ELF-1 (cell line): ENCODE data around the gene SPACDR.
A peak's percentile ranks its signal among the peaks of the same experiment; 100 is the strongest.

ENCODE experiments used
- DNase-seq: peaks from one replicate; pipeline ENCODE4 v3.0.0-alpha.2; 2016; ENCODE audit warnings: low read depth, low spot score

Gene SPACDR

GRCh38 chr7:100418930-100419659 is 45.0 kb downstream of the SPACDR start:
- DNase-seq = no peak

DNA sequence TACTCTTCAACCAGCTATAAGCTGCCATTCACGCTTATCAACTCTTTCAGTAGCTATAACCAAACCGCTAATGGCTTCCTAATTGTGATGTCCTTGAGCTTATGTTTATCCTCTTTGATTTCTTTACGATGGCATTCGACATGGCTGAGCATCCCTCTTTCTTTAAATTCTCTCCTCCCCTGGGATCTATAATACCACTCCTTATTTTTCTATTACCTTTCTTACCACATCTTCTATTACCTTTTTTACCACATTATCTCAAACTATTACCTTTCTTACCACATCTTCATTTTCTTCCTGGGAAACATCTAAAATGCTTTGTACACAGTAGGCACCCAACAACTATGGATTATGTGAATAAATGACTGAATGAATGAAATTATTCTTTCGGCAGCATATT is 48.6 kb downstream of the SPACDR start:
- no peak for DNase-seq

GRCh38 chr7:100413889-100414288 is 50.2 kb downstream of the SPACDR start:
- no peak for DNase-seq

DNA sequence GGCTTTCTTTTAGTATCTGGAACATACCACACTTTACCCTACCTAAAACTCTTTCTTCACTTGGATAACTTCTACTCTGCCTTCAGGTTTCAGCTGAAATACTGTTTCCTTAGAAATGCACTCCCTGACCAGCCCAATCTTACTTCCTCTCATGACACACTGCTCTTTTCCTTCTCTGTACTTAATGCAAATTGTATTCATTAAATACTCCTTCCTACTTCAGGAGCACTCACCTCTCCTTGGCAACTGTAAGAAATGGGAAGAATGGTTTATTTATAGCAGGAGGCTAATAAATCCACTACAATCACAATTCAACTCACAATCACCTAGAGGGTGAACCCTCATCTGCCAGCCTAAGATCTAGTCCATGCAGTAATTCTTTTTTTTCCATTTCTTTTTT is 50.7 kb downstream of the SPACDR start:
- DNase-seq = no peak

DNA sequence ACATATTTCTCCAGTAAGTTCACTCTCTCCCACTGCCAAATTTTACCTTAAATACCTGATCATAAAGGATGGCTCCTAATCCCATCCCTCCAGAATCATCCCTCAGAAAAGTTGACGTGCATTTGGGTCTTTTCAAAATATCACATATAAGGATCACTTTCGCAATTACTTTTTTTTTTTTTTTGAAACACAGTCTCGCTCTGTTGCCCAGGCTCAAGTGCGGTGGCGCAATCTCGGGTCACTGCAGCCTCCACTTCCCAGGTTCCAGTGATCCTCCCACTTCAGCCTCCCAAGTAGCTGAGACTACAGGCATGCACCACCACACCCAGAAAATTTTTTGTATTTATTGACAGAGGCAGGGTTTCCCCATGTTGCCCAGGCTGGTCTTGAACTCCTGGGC is 53.0 kb downstream of the SPACDR start:
- no peak for DNase-seq

GRCh38 chr7:100407285-100408180 is 56.5 kb downstream of the SPACDR start:
- peak; percentile 61 for DNase-seq

GRCh38 chr7:100406767-100407166 is 57.3 kb downstream of the SPACDR start:
- no peak for DNase-seq
